Activated naive CD8-positive, alpha-beta T cell treated with anti-CD3 and anti-CD28 coated beads, Interleukin-2, amount 50 U/mL, for 24 hours (primary cell): Measurements from ENCODE around the gene RABGAP1L.
"Not testable (repeated sequence)": the region's sequence is repeated elsewhere in the genome, so short reads cannot be mapped to it uniquely, and the experiment has no call there.

Experiments
- ATAC-seq: fragments of 150-1000 bp; cut with Tn5 transposase; one replicate; pipeline ENCODE4 v1.10.0; 2021
- DNase-seq: peaks from one replicate; pipeline ENCODE4 v3.0.0; 2021
- H3K27ac Mint-ChIP-seq: one replicate; pipeline ENCODE4 v1.8.0; 2021; ENCODE audit warnings: mild to moderate bottlenecking, mixed read lengths
- H3K27me3 Mint-ChIP-seq: one replicate; pipeline ENCODE4 v1.8.0; 2021; ENCODE audit warnings: mixed read lengths
- H3K36me3 Mint-ChIP-seq: one replicate; pipeline ENCODE4 v1.8.0; 2021; ENCODE audit warnings: low read depth, mixed read lengths
- H3K4me1 Mint-ChIP-seq: one replicate; pipeline ENCODE4 v1.8.0; 2021; ENCODE audit warnings: mixed read lengths
- H3K4me3 Mint-ChIP-seq: one replicate; pipeline ENCODE4 v1.8.0; 2021; ENCODE audit warnings: mild to moderate bottlenecking, moderate library complexity, mixed read lengths
- H3K9me3 Mint-ChIP-seq: one replicate; pipeline ENCODE4 v1.8.0; 2021; ENCODE audit warnings: mixed read lengths

RABGAP1L gene

GRCh38 chr1:174626031-174627025, 467.0 kb downstream of the RABGAP1L start:
- H3K4me3 Mint-ChIP-seq, result no peak overlapping the region
- no peak overlapping the region for H3K27ac Mint-ChIP-seq
- peaks cover 10% of the 10 kb centered on the region for H3K9me3 Mint-ChIP-seq
- peaks cover 5% of the 10 kb centered on the region for H3K36me3 Mint-ChIP-seq
- no peak for ATAC-seq
- DNase-seq, result no peak
- no peaks in the 10 kb centered on the region for H3K27me3 Mint-ChIP-seq
- no peaks in the 10 kb centered on the region for H3K4me1 Mint-ChIP-seq

- peaks cover 16% of the 10 kb centered on the region for H3K36me3 Mint-ChIP-seq
- H3K27me3 Mint-ChIP-seq, result no peaks in the 10 kb centered on the region
- H3K4me1 Mint-ChIP-seq, result no peaks in the 10 kb centered on the region
- peaks cover 5% of the 10 kb centered on the region for H3K9me3 Mint-ChIP-seq
- H3K27ac Mint-ChIP-seq, result no peak overlapping the region
- DNase-seq, result no peak
- no peak overlapping the region for H3K4me3 Mint-ChIP-seq
- no peak for ATAC-seq
Observed at GRCh38 chr1:174637487-174637886, 478.2 kb downstream of the RABGAP1L start.

GRCh38 chr1:174639461-174639860, 480.1 kb downstream of the RABGAP1L start:
- no peak for DNase-seq
- no peak overlapping the region for H3K27ac Mint-ChIP-seq
- H3K27me3 Mint-ChIP-seq, result no peaks in the 10 kb centered on the region
- no peaks in the 10 kb centered on the region for H3K4me1 Mint-ChIP-seq
- H3K4me3 Mint-ChIP-seq, result no peak overlapping the region
- no peak for ATAC-seq
- H3K36me3 Mint-ChIP-seq, result peaks cover 14% of the 10 kb centered on the region
- peaks cover 5% of the 10 kb centered on the region for H3K9me3 Mint-ChIP-seq

GRCh38 chr1:174640783-174641182, 481.5 kb downstream of the RABGAP1L start:
- H3K4me1 Mint-ChIP-seq, result no peaks in the 10 kb centered on the region
- H3K27me3 Mint-ChIP-seq, result no peaks in the 10 kb centered on the region
- no peak for ATAC-seq
- no peak overlapping the region for H3K27ac Mint-ChIP-seq
- peaks cover 9% of the 10 kb centered on the region for H3K9me3 Mint-ChIP-seq
- no peak for DNase-seq
- peaks cover 16% of the 10 kb centered on the region for H3K36me3 Mint-ChIP-seq
- no peak overlapping the region for H3K4me3 Mint-ChIP-seq

GRCh38 chr1:174642393-174642792, 483.1 kb downstream of the RABGAP1L start:
- Mint-ChIP-seq H3K4me3 (no peak overlapping the region), H3K27ac (no peak overlapping the region), H3K36me3 (peaks cover 18% of the 10 kb centered on the region), H3K9me3 (peaks cover 7% of the 10 kb centered on the region), H3K4me1 (peaks cover 5% of the 10 kb centered on the region), H3K27me3 (no peaks in the 10 kb centered on the region)
- no peak for DNase-seq
- no peak for ATAC-seq

GRCh38 chr1:174643206-174643605, 483.9 kb downstream of the RABGAP1L start:
- H3K4me3 Mint-ChIP-seq, result no peak overlapping the region

GRCh38 chr1:174649572-174649971, 490.3 kb downstream of the RABGAP1L start:
- not testable (repeated sequence) for H3K4me1 Mint-ChIP-seq, ATAC-seq, H3K27ac Mint-ChIP-seq, H3K4me3 Mint-ChIP-seq, H3K9me3 Mint-ChIP-seq, DNase-seq, H3K27me3 Mint-ChIP-seq
- peaks cover 21% of the 10 kb centered on the region for H3K36me3 Mint-ChIP-seq

More at GRCh38 chr1:174643206-174643605, 483.9 kb downstream of the RABGAP1L start:
- ATAC-seq (no peak), DNase-seq (no peak)
- Mint-ChIP-seq H3K36me3 (peaks cover 10% of the 10 kb centered on the region), H3K4me1 (peaks cover 5% of the 10 kb centered on the region), H3K27me3 (no peaks in the 10 kb centered on the region), H3K27ac (no peak overlapping the region), H3K9me3 (peaks cover 4% of the 10 kb centered on the region)

- Mint-ChIP-seq H3K4me3 (no peak overlapping the region), H3K27me3 (no peaks in the 10 kb centered on the region), H3K36me3 (peaks cover 17% of the 10 kb centered on the region), H3K27ac (no peak overlapping the region), H3K9me3 (peaks cover 5% of the 10 kb centered on the region), H3K4me1 (no peaks in the 10 kb centered on the region)
- no peak for DNase-seq
- no peak for ATAC-seq
Observed at GRCh38 chr1:174652569-174653280, 493.4 kb downstream of the RABGAP1L start.

GRCh38 chr1:174654560-174654959, 495.2 kb downstream of the RABGAP1L start:
- DNase-seq (no peak), ATAC-seq (no peak)
- Mint-ChIP-seq H3K4me1 (no peaks in the 10 kb centered on the region), H3K36me3 (peaks cover 17% of the 10 kb centered on the region), H3K9me3 (peaks cover 5% of the 10 kb centered on the region), H3K4me3 (no peak overlapping the region), H3K27me3 (no peaks in the 10 kb centered on the region), H3K27ac (no peak overlapping the region)

GRCh38 chr1:174656409-174657059, 497.2 kb downstream of the RABGAP1L start:
- H3K4me3 Mint-ChIP-seq, result no peak overlapping the region
- no peak overlapping the region for H3K27ac Mint-ChIP-seq
- ATAC-seq (no peak), DNase-seq (no peak)
- H3K27me3 Mint-ChIP-seq, result no peaks in the 10 kb centered on the region
- peaks cover 17% of the 10 kb centered on the region for H3K36me3 Mint-ChIP-seq
- no peaks in the 10 kb centered on the region for H3K4me1 Mint-ChIP-seq
- peaks cover 5% of the 10 kb centered on the region for H3K9me3 Mint-ChIP-seq

- DNase-seq (no peak), ATAC-seq (no peak)
- Mint-ChIP-seq H3K4me1 (no peaks in the 10 kb centered on the region), H3K36me3 (peaks cover 11% of the 10 kb centered on the region), H3K27me3 (no peaks in the 10 kb centered on the region), H3K9me3 (peaks cover 5% of the 10 kb centered on the region), H3K27ac (no peak overlapping the region), H3K4me3 (no peak overlapping the region)
Observed at GRCh38 chr1:174657411-174657810, 498.1 kb downstream of the RABGAP1L start.

GRCh38 chr1:174657893-174658292, 498.6 kb downstream of the RABGAP1L start:
- no peak overlapping the region for H3K4me3 Mint-ChIP-seq
- H3K27me3 Mint-ChIP-seq, result no peaks in the 10 kb centered on the region
- H3K36me3 Mint-ChIP-seq, result peaks cover 10% of the 10 kb centered on the region
- H3K9me3 Mint-ChIP-seq, result peaks cover 5% of the 10 kb centered on the region
- DNase-seq, result no peak
- no peak overlapping the region for H3K27ac Mint-ChIP-seq
- no peak for ATAC-seq
- no peaks in the 10 kb centered on the region for H3K4me1 Mint-ChIP-seq

- no peak overlapping the region for H3K27ac Mint-ChIP-seq
- peaks cover 5% of the 10 kb centered on the region for H3K9me3 Mint-ChIP-seq
- ATAC-seq (no peak), DNase-seq (no peak)
- no peaks in the 10 kb centered on the region for H3K4me1 Mint-ChIP-seq
- H3K36me3 Mint-ChIP-seq, result peaks cover 10% of the 10 kb centered on the region
- H3K4me3 Mint-ChIP-seq, result no peak overlapping the region
- no peaks in the 10 kb centered on the region for H3K27me3 Mint-ChIP-seq
Observed at GRCh38 chr1:174659823-174660222, 500.5 kb downstream of the RABGAP1L start.

- H3K4me3 Mint-ChIP-seq, result no peak overlapping the region
- peaks cover 5% of the 10 kb centered on the region for H3K9me3 Mint-ChIP-seq
- H3K27ac Mint-ChIP-seq, result no peak overlapping the region
- no peak for DNase-seq
- no peak for ATAC-seq
- H3K4me1 Mint-ChIP-seq, result no peaks in the 10 kb centered on the region
- peaks cover 10% of the 10 kb centered on the region for H3K36me3 Mint-ChIP-seq
- no peaks in the 10 kb centered on the region for H3K27me3 Mint-ChIP-seq
Observed at GRCh38 chr1:174660476-174660875, 501.2 kb downstream of the RABGAP1L start.
